Measurements from ENCODE around the gene IQCC.

DNA sequence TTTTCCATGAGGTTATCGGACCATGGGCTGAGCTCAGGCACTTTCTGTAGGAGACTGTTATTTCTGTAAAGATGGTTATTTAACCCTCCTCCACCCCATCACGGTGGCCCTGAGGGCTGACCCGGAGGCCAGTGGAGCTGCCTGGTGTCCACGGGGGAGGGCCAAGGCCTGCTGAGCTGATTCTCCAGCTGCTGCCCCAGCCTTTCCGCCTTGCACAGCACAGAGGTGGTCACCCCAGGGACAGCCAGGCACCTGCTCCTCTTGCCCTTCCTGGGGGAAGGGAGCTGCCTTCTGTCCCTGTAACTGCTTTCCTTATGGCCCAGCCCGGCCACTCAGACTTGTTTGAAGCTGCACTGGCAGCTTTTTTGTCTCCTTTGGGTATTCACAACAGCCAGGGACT, 7.6 kb upstream of the IQCC start:
- TF ChIP-seq, protein P1, sequence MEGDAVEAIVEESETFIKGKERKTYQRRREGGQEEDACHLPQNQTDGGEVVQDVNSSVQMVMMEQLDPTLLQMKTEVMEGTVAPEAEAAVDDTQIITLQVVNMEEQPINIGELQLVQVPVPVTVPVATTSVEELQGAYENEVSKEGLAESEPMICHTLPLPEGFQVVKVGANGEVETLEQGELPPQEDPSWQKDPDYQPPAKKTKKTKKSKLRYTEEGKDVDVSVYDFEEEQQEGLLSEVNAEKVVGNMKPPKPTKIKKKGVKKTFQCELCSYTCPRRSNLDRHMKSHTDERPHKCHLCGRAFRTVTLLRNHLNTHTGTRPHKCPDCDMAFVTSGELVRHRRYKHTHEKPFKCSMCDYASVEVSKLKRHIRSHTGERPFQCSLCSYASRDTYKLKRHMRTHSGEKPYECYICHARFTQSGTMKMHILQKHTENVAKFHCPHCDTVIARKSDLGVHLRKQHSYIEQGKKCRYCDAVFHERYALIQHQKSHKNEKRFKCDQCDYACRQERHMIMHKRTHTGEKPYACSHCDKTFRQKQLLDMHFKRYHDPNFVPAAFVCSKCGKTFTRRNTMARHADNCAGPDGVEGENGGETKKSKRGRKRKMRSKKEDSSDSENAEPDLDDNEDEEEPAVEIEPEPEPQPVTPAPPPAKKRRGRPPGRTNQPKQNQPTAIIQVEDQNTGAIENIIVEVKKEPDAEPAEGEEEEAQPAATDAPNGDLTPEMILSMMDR (IDR thresholded peaks at IDR 0.05; ENCODE audit: low read depth, low read length), result no peak
- TF ChIP-seq EZH2phosphoT487 (IDR thresholded peaks at IDR 0.05; ENCODE audit: low read depth), result no peak
